HEK293 (cell line): Measurements from ENCODE around the gene NCKAP5.
A peak's percentile ranks its signal among the peaks of the same experiment; 100 is the strongest.

Experiments
- CTCF ChIA-PET: fragments of 350-600 bp; formaldehyde crosslinking; extraction: SDS; loops from one replicate; lab custom pipeline; 2021; ENCODE audit warnings: antibody characterized with exemption; lab: Yijun Ruan, JAX
- POLR2A ChIA-PET: fragments of 300-600 bp; formaldehyde crosslinking; extraction: SDS; loops from one replicate; lab custom pipeline; 2020; ENCODE audit warnings: antibody characterized with exemption, inconsistent platforms; lab: Yijun Ruan, JAX
- H3K27ac ChIP-seq: fragments of 200-500 bp; sonication (Bioruptor generic); 2 replicates; pipeline ENCODE4 v1.5.1; 2014; ENCODE audit warnings: low read depth, low read length, control low read depth, inconsistent platforms; ENCODE audit errors: extremely low read depth
- H3K36me3 ChIP-seq, 2 experiments: fragments of 200-500 bp in 1 of 2; sonication (Bioruptor generic) in 1 of 2; 1 replicate in 1 of 2; 2 replicates in 1 of 2; pipeline ENCODE4 v1.5.1; 2014 to 2017; ENCODE audit warnings: inconsistent platforms in 2 of 2, low read length in 2 of 2; ENCODE audit not compliant: control insufficient read depth in 2 of 2, insufficient read depth in 1 of 2
- H3K4me1 ChIP-seq: fragments of 200-500 bp; sonication (Bioruptor generic); 2 replicates; pipeline ENCODE4 v1.5.1; 2014; ENCODE audit warnings: mild to moderate bottlenecking, low read length, inconsistent platforms; ENCODE audit not compliant: control insufficient read depth, insufficient read depth
- H3K4me3 ChIP-seq: 2 replicates; pipeline ENCODE4 v1.5.1; 2011; ENCODE audit warnings: low read depth, mild to moderate bottlenecking, control low read depth, low read length, moderate library complexity
- H3K9me3 ChIP-seq: fragments of 200-500 bp; sonication (Bioruptor generic); 2 replicates; pipeline ENCODE4 v1.5.1; 2014; ENCODE audit warnings: low read depth, low read length, inconsistent platforms; ENCODE audit not compliant: control insufficient read depth, insufficient read depth
- FEZF1 ChIP-seq: fragments of 450-650 bp; formaldehyde crosslinking; IDR thresholded peaks from 2 replicates; pipeline ENCODE4 v1.5.1; 2016; ENCODE audit warnings: missing biosample characterization, missing genetic modification characterization
- GLIS1 ChIP-seq: fragments of 450-650 bp; formaldehyde crosslinking; IDR thresholded peaks from 2 replicates; pipeline ENCODE4 v1.5.1; 2016; ENCODE audit warnings: missing biosample characterization, missing genetic modification characterization
- KLF10 ChIP-seq: fragments of 450-650 bp; IDR thresholded peaks from 2 replicates; pipeline ENCODE4 v1.5.1; 2018; ENCODE audit warnings: missing biosample characterization, mild to moderate bottlenecking, missing genetic modification characterization
- MZF1 ChIP-seq: fragments of 450-650 bp; formaldehyde crosslinking; IDR thresholded peaks from 2 replicates; pipeline ENCODE4 v1.5.1; 2017; ENCODE audit warnings: missing biosample characterization, missing genetic modification characterization, borderline replicate concordance
- OSR2 ChIP-seq: fragments of 450-650 bp; formaldehyde crosslinking; IDR thresholded peaks from 2 replicates; pipeline ENCODE4 v1.5.1; 2016; ENCODE audit warnings: missing biosample characterization, missing genetic modification characterization
- REST ChIP-seq: fragments of 450-650 bp; formaldehyde crosslinking; IDR thresholded peaks from 2 replicates; pipeline ENCODE4 v1.5.1; 2016; ENCODE audit warnings: missing biosample characterization, missing genetic modification characterization
- TRIM28 ChIP-seq: IDR thresholded peaks from 2 replicates; pipeline ENCODE4 v1.6.1; 2011; ENCODE audit warnings: low read length, control low read depth, borderline replicate concordance
- WT1 ChIP-seq: fragments of 450-650 bp; formaldehyde crosslinking; IDR thresholded peaks from 2 replicates; pipeline ENCODE4 v1.5.1; 2016; ENCODE audit warnings: missing biosample characterization, missing genetic modification characterization
- ZBTB20 ChIP-seq: fragments of 450-650 bp; formaldehyde crosslinking; IDR thresholded peaks from 2 replicates; pipeline ENCODE4 v1.5.1; 2016; ENCODE audit warnings: missing biosample characterization, missing genetic modification characterization
- ZNF121 ChIP-seq: fragments of 450-650 bp; formaldehyde crosslinking; IDR thresholded peaks from 2 replicates; pipeline ENCODE4 v1.5.1; 2016; ENCODE audit warnings: missing biosample characterization, missing genetic modification characterization
- ZNF362 ChIP-seq: fragments of 450-650 bp; formaldehyde crosslinking; IDR thresholded peaks from 2 replicates; pipeline ENCODE4 v1.5.1; 2016; ENCODE audit warnings: missing biosample characterization, missing genetic modification characterization
- ZNF785 ChIP-seq: fragments of 450-650 bp; formaldehyde crosslinking; IDR thresholded peaks from 2 replicates; pipeline ENCODE4 v1.5.1; 2016; ENCODE audit warnings: missing biosample characterization, missing genetic modification characterization
- ZNF792 ChIP-seq: fragments of 450-650 bp; formaldehyde crosslinking; IDR thresholded peaks from 2 replicates; pipeline ENCODE4 v1.5.1; 2016; ENCODE audit warnings: missing biosample characterization, missing genetic modification characterization
- ZXDB ChIP-seq: fragments of 450-650 bp; formaldehyde crosslinking; IDR thresholded peaks from 2 replicates; pipeline ENCODE4 v1.5.1; 2016; ENCODE audit warnings: missing biosample characterization, missing genetic modification characterization
- TF ChIP-seq, protein P1 (sequence below): fragments of 450-650 bp; formaldehyde crosslinking; IDR thresholded peaks from 2 replicates; pipeline ENCODE4 v1.5.1; 2016; ENCODE audit warnings: missing biosample characterization, missing genetic modification characterization
- TF ChIP-seq, protein P2 (sequence below): fragments of 450-650 bp; formaldehyde crosslinking; IDR thresholded peaks from 2 replicates; pipeline ENCODE4 v1.5.1; 2016; ENCODE audit warnings: missing biosample characterization, missing genetic modification characterization

NCKAP5 gene

DNA sequence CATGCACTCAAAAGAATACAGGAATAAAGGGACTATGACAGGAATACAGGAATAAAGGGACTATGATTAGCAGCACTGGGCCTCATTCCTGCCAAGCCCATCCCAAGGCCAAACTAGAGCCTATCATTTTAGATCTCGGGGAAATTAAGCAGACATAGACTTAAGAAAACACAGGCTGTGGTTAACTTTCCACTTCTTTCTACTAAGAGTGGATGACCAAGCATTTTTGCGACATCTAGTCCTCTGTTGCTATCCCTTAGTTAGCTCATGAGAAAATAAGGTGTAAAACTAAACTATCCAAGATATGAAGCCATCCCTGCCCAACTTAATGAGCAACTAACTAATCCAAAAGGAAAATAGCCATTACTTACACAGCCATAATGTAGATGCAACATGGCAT lies 904.2 kb downstream of the NCKAP5 start (continued):
- TF ChIP-seq REST (tag by site-specific recombination) = no peak
- no peak for TF ChIP-seq ZNF785

- Histone ChIP-seq H3K4me3 (no peak overlapping the region), H3K27ac (no peak overlapping the region), H3K9me3 (no peaks in the 10 kb centered on the region), H3K4me1 (peaks cover 4% of the 10 kb centered on the region; the same call in 1 of the 2 replicates), H3K36me3 (peaks cover 0 to 41% of the 10 kb centered on the region in 2 experiments; a peak in 1 of 3 replicates)
- ChIA-PET POLR2A (interaction anchor here (1.1 kb wide), 1 partner anchor 47 kb away, joined by 3 read pairs; no protein-coding TSS in a partner anchor), CTCF (interaction anchor here (0.7 to 1.5 kb wide), 4 partner anchors 11 to 508 kb away, joined by 3 to 8 read pairs (median 5); no protein-coding TSS in a partner anchor)
- TF ChIP-seq GLIS1 = 0 out of 2 replicates have a peak, but pooled peaks have one; percentile 25
- TF ChIP-seq, protein P1, sequence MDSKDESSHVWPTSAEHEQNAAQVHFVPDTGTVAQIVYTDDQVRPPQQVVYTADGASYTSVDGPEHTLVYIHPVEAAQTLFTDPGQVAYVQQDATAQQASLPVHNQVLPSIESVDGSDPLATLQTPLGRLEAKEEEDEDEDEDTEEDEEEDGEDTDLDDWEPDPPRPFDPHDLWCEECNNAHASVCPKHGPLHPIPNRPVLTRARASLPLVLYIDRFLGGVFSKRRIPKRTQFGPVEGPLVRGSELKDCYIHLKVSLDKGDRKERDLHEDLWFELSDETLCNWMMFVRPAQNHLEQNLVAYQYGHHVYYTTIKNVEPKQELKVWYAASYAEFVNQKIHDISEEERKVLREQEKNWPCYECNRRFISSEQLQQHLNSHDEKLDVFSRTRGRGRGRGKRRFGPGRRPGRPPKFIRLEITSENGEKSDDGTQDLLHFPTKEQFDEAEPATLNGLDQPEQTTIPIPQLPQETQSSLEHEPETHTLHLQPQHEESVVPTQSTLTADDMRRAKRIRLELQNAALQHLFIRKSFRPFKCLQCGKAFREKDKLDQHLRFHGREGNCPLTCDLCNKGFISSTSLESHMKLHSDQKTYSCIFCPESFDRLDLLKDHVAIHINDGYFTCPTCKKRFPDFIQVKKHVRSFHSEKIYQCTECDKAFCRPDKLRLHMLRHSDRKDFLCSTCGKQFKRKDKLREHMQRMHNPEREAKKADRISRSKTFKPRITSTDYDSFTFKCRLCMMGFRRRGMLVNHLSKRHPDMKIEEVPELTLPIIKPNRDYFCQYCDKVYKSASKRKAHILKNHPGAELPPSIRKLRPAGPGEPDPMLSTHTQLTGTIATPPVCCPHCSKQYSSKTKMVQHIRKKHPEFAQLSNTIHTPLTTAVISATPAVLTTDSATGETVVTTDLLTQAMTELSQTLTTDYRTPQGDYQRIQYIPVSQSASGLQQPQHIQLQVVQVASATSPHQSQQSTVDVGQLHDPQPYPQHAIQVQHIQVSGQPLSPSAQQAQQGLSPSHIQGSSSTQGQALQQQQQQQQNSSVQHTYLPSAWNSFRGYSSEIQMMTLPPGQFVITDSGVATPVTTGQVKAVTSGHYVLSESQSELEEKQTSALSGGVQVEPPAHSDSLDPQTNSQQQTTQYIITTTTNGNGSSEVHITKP (tag by site-specific recombination) = peak; percentile 66
- 0 out of 2 replicates have a peak, but pooled peaks have one; percentile 7 for TF ChIP-seq TRIM28
- TF ChIP-seq, protein P2, sequence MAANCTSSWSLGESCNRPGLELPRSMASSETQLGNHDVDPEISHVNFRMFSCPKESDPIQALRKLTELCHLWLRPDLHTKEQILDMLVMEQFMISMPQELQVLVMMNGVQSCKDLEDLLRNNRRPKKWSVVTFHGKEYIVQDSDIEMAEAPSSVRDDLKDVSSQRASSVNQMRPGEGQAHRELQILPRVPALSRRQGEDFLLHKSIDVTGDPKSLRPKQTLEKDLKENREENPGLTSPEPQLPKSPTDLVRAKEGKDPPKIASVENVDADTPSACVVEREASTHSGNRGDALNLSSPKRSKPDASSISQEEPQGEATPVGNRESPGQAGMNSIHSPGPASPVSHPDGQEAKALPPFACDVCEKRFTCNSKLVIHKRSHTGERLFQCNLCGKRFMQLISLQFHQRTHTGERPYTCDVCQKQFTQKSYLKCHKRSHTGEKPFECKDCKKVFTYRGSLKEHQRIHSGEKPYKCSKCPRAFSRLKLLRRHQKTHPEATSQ (tag by site-specific recombination) = no peak
- 0 out of 2 replicates have a peak, but pooled peaks have one; percentile 21 for TF ChIP-seq ZXDB (tag by site-specific recombination)
- no peak for TF ChIP-seq ZNF121 (tag by site-specific recombination)
- TF ChIP-seq ZNF362 = no peak
- peak; percentile 88 for TF ChIP-seq OSR2
- no peak for TF ChIP-seq KLF10 (tag by site-specific recombination)
- peak; percentile 86 for TF ChIP-seq WT1 (tag by site-specific recombination)
- peak; percentile 90 for TF ChIP-seq FEZF1
- TF ChIP-seq MZF1 (tag by site-specific recombination) = peak; percentile 47; the same call in 1 of the 2 replicates
- no peak for TF ChIP-seq ZBTB20 (tag by site-specific recombination)
- TF ChIP-seq ZNF792 (tag by site-specific recombination) = no peak
Observed at GRCh38 chr2:132662732-132663131, 905.5 kb downstream of the NCKAP5 start.
